Liver (tissue), 9 donors: ENCODE results near the gene RNF19B. TPM values are rescaled to one million over a fixed set of nuclear protein-coding genes. Genes with fewer than 3 reads are reported as not detected.

Experiments used
- DNase-seq: peaks from one replicate; pipeline ENCODE4 v3.0.0-alpha.2; 2017; ENCODE audit warnings: low spot score
- H3K27ac ChIP-seq, 2 donors: one replicate each; pipeline ENCODE4 v1.7.0; 2013; ENCODE audit warnings: inconsistent platforms in 2 of 2, low read length in 2 of 2, control low read depth in 1 of 2, low read depth in 1 of 2, mild to moderate bottlenecking in 1 of 2
- H3K27me3 ChIP-seq, 4 donors: one replicate each; pipeline versions ENCODE4 v1.6.1 to v1.7.0; 2013; ENCODE audit warnings: low read length in 3 of 4, inconsistent platforms in 1 of 4, mild to moderate bottlenecking in 1 of 4, moderate library complexity in 1 of 4; ENCODE audit not compliant: control insufficient read depth in 4 of 4, insufficient read depth in 4 of 4
- H3K36me3 ChIP-seq, 4 donors: one replicate each; pipeline versions ENCODE4 v1.6.1 to v1.7.0; 2013; ENCODE audit warnings: low read length in 3 of 4, mild to moderate bottlenecking in 3 of 4, low read depth in 1 of 4, moderate library complexity in 1 of 4; ENCODE audit not compliant: control insufficient read depth in 4 of 4, insufficient read depth in 3 of 4
- H3K4me1 ChIP-seq, 4 donors: one replicate each; pipeline versions ENCODE4 v1.6.1 to v1.7.0; 2013; ENCODE audit warnings: low read length in 3 of 4, mild to moderate bottlenecking in 3 of 4, moderate library complexity in 1 of 4; ENCODE audit not compliant: control insufficient read depth in 4 of 4, insufficient read depth in 4 of 4
- H3K4me3 ChIP-seq, 3 donors: one replicate each; pipeline versions ENCODE4 v1.6.1 to v1.7.0; 2013; ENCODE audit warnings: low read length in 3 of 3, control low read depth in 1 of 3, low read depth in 1 of 3, mild to moderate bottlenecking in 1 of 3
- H3K9ac ChIP-seq, 2 donors: one replicate each; pipeline ENCODE4 v1.7.0; 2013; ENCODE audit warnings: low read length in 2 of 2, mild to moderate bottlenecking in 2 of 2, moderate library complexity in 2 of 2, control low read depth in 1 of 2, low read depth in 1 of 2
- H3K9me3 ChIP-seq, 4 donors: one replicate each; pipeline versions ENCODE4 v1.6.1 to v1.7.0; 2013; ENCODE audit warnings: low read length in 3 of 4; ENCODE audit not compliant: control insufficient read depth in 4 of 4
- ATF3 ChIP-seq: IDR thresholded peaks from 2 replicates; pipeline ENCODE4 v1.6.1; 2016; ENCODE audit warnings: antibody characterized with exemption
- CTCF ChIP-seq: fragments of 150-350 bp; IDR thresholded peaks from 2 replicates; pipeline ENCODE4 v1.5.1; 2017; ENCODE audit warnings: improper control_type of control experiment, low read depth, low read length; ENCODE audit not compliant: missing input control
- EGR1 ChIP-seq, 2 donors: IDR thresholded peaks; 2 replicates each; pipeline ENCODE4 v1.6.1; 2016 to 2018; ENCODE audit warnings: antibody characterized with exemption in 2 of 2, low read depth in 2 of 2
- FOXA1 ChIP-seq: IDR thresholded peaks from 2 replicates; pipeline ENCODE4 v1.6.1; 2016; ENCODE audit warnings: antibody characterized with exemption
- FOXA2 ChIP-seq: IDR thresholded peaks from 2 replicates; pipeline ENCODE4 v1.6.1; 2016; ENCODE audit warnings: antibody characterized with exemption
- GABPA ChIP-seq, 2 donors: IDR thresholded peaks in 1 of 2; conservative IDR thresholded peaks in 1 of 2; 2 replicates each; pipeline ENCODE4 v1.6.1; 2016; ENCODE audit warnings: antibody characterized with exemption in 2 of 2, mild to moderate bottlenecking in 1 of 2, moderate library complexity in 1 of 2
- HNF4A ChIP-seq, 2 donors: conservative IDR thresholded peaks; 2 replicates each; pipeline ENCODE4 v1.6.1; 2016; ENCODE audit warnings: antibody characterized with exemption in 2 of 2, mild to moderate bottlenecking in 2 of 2
- HNF4G ChIP-seq: IDR thresholded peaks from 2 replicates; pipeline ENCODE4 v1.6.1; 2016; ENCODE audit warnings: antibody characterized with exemption
- JUND ChIP-seq, 2 donors: IDR thresholded peaks; 2 replicates each; pipeline ENCODE4 v1.6.1; 2016; ENCODE audit warnings: antibody characterized with exemption in 2 of 2
- NR2F2 ChIP-seq: IDR thresholded peaks from 2 replicates; pipeline ENCODE4 v1.6.1; 2016; ENCODE audit warnings: antibody characterized with exemption
- RAD21 ChIP-seq, 2 donors: IDR thresholded peaks; 2 replicates each; pipeline ENCODE4 v1.6.1; 2016; ENCODE audit warnings: antibody characterized with exemption in 2 of 2, mild to moderate bottlenecking in 2 of 2
- REST ChIP-seq: IDR thresholded peaks from 2 replicates; pipeline ENCODE4 v1.6.1; 2016; ENCODE audit warnings: antibody characterized with exemption, mild to moderate bottlenecking
- RXRA ChIP-seq, 2 donors: IDR thresholded peaks; 2 replicates each; pipeline ENCODE4 v1.6.1; 2017 to 2018; ENCODE audit warnings: antibody characterized with exemption in 2 of 2, mild to moderate bottlenecking in 1 of 2
- SP1 ChIP-seq: IDR thresholded peaks from 2 replicates; pipeline ENCODE4 v1.6.1; 2018; ENCODE audit warnings: antibody characterized with exemption, mild to moderate bottlenecking
- TAF1 ChIP-seq: conservative IDR thresholded peaks from 2 replicates; pipeline ENCODE4 v1.6.1; 2016; ENCODE audit warnings: antibody characterized with exemption, mild to moderate bottlenecking
- YY1 ChIP-seq: IDR thresholded peaks from 2 replicates; pipeline ENCODE4 v1.6.1; 2016; ENCODE audit warnings: antibody characterized with exemption, mild to moderate bottlenecking
- WGBS: extraction: QIAGEN DNeasy Blood & Tissue Kit; methylation state at CpG from one replicate; pipeline ENCODE4 v1.1.7; 2013; 5-methylcytosine and 5-hydroxymethylcytosine counted together
- polyA plus RNA-seq, 2 donors: library from polyadenylated mRNA; stranded (reverse) in 1 of 2; unstranded in 1 of 2; fragments of 200-250 nt in 1 of 2; fragments of >200 nt in 1 of 2; fragmentation: Nextera tagmentation in 1 of 2; extraction: Ambion mirVana in 1 of 2; gene quantifications; one replicate each; pipeline versions ENCODE4 v1.2.1 to v1.2.3, GENCODE V29; 2013 to 2015
- total RNA-seq, 2 donors: library from RNA; depleted of rRNA; stranded (reverse); fragments of >200 nt; gene quantifications; one replicate each; pipeline ENCODE4 v1.2.3, GENCODE V29; 2014
- TF ChIP-seq, protein P1 (sequence below): IDR thresholded peaks from 2 replicates; pipeline ENCODE4 v1.6.1; 2016; ENCODE audit warnings: antibody characterized with exemption
- TF ChIP-seq, protein P2 (sequence below): IDR thresholded peaks from 2 replicates; pipeline ENCODE4 v1.6.1; 2016; ENCODE audit warnings: antibody characterized with exemption
- donor health status: healthy.
- donor health status: healthy.
- donor health status: healthy.
- donor health status: healthy.
- donor health status: healthy.

RNF19B gene
- total and polyA plus RNA-seq, 4 donors, result 2.2 to 8.3 (median 5.0) TPM

GRCh38 chr1:32891241-32891570 is 73.4 kb downstream of the RNF19B start:
- WGBS, result 96% methylated on average over 1 of the region's 1 CpG
- no peaks in the 10 kb centered on the region for H3K36me3 ChIP-seq
- no peak overlapping the region for H3K4me3 ChIP-seq
- DNase-seq, result no peak
- no peaks in the 10 kb centered on the region for H3K9me3 ChIP-seq
- no peak overlapping the region for H3K9ac ChIP-seq
- TF ChIP-seq HNF4G, result no peak
- TF ChIP-seq, protein P1, sequence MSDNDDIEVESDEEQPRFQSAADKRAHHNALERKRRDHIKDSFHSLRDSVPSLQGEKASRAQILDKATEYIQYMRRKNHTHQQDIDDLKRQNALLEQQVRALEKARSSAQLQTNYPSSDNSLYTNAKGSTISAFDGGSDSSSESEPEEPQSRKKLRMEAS, result no peak
- TF ChIP-seq FOXA1, result no peak
- TF ChIP-seq SP1, result no peak
- no peak for TF ChIP-seq JUND (IDR thresholded peaks at IDR 0.05)
- TF ChIP-seq FOXA2, result no peak
- H3K27me3 ChIP-seq, result peaks cover 0 to 10% (median 3%) of the 10 kb centered on the region in 4 donors
- peaks cover 0 to 11% (median 7%) of the 10 kb centered on the region in 4 donors for H3K4me1 ChIP-seq
- H3K27ac ChIP-seq, result no peak overlapping the region

DNA sequence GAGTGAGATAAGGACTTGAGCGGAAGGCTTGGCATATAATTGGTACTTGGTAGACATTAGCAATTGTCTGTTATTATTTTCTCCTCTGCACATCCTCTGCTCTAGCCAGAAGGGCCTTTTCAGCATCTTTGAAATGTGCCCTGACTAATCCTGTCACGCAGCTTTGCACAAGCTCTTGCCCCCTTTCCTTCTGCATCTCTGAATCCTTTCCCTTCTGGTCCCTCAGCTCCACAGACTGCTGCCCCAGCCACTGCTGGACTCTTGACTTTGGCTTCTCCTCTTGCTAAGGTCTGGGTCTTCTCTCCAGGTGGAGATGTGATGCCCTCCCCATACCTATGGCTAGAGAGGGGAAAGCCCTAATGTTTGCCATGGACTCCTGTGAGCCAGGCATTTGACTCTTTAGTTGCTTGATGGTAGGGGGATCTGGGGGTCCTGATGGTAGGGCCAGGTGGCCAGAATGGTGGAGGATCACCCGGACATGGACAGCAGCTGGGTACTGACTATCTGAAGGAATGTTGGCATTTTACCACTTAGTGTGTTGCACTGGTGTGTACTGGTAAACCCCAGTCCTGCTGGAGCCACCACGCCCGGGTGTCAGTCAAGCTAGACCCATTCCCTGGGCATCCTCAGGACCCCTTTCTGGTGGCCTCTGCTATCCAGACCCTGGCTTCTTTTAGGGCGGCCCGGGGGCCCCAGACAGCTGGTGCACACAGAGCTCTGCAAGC is 73.9 kb downstream of the RNF19B start:
- TF ChIP-seq FOXA1 (no peak), NR2F2 (no peak), GABPA (IDR thresholded peaks at IDR 0.05 in 1 of 2, conservative IDR thresholded peaks at IDR 0.05 in 1 of 2) (no peak), YY1 (no peak), REST (no peak), JUND (IDR thresholded peaks at IDR 0.05) (no peak), HNF4G (no peak), TAF1 (no peak), CTCF (no peak), FOXA2 (no peak), RXRA (IDR thresholded peaks at IDR 0.05) (no peak), ATF3 (no peak), RAD21 (IDR thresholded peaks at IDR 0.05) (no peak), HNF4A (conservative IDR thresholded peaks at IDR 0.05) (no peak), SP1 (no peak), EGR1 (IDR thresholded peaks at IDR 0.05; ENCODE audit: low read depth in 2 of 2) (no peak)
- TF ChIP-seq, protein P2, sequence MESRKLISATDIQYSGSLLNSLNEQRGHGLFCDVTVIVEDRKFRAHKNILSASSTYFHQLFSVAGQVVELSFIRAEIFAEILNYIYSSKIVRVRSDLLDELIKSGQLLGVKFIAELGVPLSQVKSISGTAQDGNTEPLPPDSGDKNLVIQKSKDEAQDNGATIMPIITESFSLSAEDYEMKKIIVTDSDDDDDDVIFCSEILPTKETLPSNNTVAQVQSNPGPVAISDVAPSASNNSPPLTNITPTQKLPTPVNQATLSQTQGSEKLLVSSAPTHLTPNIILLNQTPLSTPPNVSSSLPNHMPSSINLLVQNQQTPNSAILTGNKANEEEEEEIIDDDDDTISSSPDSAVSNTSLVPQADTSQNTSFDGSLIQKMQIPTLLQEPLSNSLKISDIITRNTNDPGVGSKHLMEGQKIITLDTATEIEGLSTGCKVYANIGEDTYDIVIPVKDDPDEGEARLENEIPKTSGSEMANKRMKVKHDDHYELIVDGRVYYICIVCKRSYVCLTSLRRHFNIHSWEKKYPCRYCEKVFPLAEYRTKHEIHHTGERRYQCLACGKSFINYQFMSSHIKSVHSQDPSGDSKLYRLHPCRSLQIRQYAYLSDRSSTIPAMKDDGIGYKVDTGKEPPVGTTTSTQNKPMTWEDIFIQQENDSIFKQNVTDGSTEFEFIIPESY, result no peak
- TF ChIP-seq, protein P1, result no peak
- DNase-seq, result no peak
- no peaks in the 10 kb centered on the region for H3K9me3 ChIP-seq
- peaks cover 0 to 10% (median 8%) of the 10 kb centered on the region in 4 donors for H3K4me1 ChIP-seq
- no peak overlapping the region for H3K27ac ChIP-seq
- peaks cover 0 to 10% (median 3%) of the 10 kb centered on the region in 4 donors for H3K27me3 ChIP-seq
- no peak overlapping the region for H3K9ac ChIP-seq
- 92% methylated on average over 7 of the region's 7 CpGs for WGBS
- no peak overlapping the region for H3K4me3 ChIP-seq
- H3K36me3 ChIP-seq, result no peaks in the 10 kb centered on the region
